Cerebellar cortex (tissue), 1 donor: ENCODE results near the gene SPATA13.

Experiments used
- DNase-seq: peaks from one replicate; pipeline ENCODE4 v3.0.0-alpha.2; 2015; ENCODE audit warnings: low spot score

The SPATA13 gene

DNA sequence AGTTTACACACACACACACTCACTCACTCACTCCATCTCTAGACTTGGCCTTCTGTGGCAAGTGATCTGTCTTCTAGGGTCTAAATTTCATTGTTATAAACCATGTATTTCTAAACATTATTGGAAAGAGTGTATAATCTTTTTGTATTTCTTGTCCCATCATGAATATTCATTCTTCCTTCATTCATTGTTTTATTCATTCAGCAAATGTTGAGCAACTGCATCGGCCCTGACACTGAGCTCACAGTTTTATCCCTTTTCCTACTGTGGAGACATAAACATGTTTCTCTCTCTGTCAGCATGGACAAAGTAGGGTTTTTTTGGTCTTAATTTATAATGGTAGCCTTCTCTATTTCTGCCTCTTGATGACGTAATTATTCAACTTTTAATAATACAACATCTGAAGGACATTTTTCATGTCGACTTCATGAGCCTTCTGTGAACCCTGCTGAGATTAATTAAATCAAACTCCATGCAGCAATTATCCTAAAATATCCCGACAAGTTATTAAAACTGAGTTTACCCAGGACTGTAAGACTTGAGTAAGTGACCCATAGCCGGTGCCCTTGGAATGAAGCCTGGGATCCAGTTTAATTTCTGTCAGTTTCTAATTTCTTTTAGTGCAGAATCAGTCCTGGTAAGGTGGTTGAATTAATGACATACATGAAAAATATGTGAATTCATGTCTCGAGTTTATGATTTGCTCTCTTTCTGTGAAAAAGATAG, 7.3 kb downstream of the SPATA13 start:
- DNase-seq: no peak

DNA sequence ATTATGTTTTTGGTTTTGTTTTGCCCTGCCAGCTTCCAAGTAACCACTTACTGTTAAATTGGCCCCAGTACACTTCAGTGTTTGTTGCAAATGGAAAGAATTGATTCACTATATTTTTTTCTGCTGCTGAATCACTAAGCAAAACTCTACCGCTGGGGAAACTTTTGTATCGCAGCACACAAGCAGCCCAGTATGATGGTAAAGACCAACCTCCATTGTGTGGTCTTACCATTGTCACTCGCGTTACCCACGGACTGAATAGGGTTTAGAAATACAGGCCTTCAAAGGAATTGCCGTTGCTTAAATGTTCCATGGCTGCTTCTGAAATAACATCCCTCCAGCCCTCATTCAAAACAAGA, 7.9 kb downstream of the SPATA13 start:
- no peak for DNase-seq

DNA sequence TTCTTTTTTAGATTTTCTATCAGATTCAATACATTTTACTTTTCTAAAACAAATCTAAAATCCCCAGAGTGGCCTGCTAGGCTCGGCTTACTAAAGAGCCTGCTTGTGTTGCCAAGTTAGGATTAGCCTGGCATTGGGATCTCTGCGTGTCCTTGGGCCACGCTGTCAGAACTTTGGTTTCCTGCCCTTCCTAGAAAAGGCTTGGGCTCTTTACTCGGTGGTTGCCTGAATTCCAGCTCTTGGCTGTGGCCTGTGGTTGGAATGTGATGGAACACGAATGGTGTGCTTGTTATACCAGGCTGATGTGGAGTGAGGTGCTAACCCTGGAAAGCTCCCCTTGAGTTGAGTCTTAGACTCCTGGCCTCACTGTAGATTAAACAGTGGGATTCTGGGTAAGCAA, 8.5 kb downstream of the SPATA13 start:
- DNase-seq: no peak

DNA sequence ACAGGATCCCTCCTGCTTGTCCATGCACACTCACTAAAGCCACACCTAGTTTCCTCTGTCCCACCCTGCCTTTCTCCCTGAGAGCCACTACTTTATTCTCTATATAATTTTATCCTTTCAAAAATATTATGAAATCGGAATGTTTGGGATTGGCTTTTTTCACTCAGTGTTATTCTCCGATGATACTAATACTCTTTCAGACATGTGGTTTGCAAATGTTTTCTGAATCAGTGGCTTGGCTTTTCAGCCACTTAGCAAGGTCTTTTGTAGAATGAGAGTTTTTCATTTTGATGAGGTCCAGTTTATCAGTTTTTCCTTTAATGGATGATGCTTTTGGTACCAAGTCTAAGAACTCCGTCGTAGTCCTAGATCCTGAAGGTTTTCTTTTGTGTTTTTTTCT, 11.6 kb downstream of the SPATA13 start:
- no peak for DNase-seq

DNA sequence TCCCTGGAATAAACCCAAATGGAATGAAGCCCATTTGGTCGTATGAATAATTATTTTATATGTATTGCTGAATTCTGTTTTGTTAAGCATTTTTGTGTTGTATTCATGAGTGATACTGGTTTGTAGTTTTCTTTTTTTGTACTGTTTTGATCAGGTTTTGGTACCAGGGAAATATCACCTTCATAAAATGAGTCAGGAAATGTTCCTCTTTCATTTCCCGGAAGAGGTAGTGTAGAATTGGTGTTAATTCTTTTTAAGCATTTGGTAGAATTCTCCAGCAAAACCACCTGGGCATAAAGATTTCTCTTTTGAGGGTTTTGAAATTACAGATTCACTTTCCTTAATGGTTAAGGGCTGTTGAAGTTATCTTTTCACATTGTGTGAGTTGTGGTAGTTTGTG, 13.3 kb downstream of the SPATA13 start:
- DNase-seq: no peak

DNA sequence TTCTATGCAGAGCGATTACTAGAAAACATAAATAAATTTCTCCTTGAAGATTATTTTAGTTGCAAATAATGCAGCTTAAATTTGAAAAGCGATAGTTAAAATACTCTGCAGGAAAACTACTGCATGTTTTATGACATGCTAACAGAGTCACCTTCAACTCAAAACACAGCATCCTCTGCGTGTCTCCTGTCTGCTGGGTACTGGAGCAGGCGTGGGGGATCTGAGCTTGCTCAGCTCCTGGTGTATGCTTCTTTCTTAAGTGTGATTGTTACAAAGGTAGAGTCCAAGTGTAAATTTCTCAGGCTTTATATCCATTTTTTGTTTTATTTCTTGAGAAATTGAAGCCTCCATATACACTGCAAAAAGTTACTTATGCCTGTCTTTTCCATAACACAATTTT, 15.3 kb downstream of the SPATA13 start:
- no peak for DNase-seq

DNA sequence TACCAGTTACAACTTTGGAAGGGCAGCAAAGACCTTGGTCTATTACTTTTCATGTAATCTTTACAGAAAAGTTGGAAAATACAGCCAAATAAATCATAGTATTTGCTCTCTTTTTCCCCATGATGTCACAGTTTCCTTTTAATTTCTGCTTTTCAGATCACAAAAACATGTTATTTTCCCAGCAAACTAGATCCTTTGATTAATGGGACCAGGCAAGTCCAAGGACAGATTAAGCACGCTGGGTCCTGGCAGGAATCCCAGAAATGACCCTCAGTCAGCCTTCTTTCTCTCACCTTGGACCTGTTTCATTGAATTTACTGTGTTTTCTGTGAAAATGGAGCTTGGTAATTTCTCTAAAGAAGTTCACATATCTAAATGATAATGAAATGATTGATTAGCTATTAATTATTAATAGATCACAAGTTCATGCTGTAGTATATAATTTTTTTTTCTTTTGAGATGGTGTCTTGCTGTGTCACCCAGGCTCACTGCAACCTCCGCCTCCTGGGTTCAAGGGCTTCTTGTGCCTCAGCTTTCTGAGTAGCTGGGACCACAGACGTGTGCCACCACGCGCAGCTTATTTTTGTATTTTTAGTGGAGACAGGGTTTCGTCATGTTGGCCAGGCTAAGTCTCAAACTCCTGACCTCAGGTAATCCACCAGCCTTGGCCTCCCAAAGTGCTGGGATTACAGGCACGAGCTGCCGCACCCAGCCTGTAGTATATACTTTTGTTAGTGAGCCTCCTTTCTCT, 16.0 kb downstream of the SPATA13 start:
- peak; percentile 42 for DNase-seq

DNA sequence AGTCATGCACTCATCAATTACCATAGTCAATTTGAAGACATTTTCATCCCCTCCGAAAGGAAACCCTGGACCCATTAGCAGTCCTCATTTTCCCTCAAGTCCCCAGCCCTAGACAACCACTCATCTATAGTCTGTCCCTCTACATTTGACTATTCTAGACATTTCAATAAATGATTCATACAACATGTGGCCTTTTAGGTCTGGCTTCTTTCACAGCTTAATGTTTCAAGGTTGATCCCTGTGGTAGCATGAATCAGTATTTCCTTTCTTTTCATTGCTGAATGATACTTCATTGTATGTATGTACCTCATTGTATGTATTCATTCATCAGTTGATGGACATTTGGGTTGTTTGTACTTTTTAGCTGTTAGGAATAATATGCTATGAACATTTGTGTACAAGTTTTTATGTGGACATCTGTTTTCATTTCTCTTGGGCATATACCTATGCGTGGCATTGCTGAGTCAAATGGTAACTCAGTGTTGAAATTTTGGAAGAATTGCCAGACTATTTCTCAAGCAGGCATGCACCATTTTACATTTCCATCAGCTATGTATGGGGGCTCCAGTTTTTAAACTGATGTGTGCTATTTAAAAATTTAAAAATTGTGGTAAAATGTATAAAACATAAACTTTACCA, 18.4 kb downstream of the SPATA13 start:
- no peak for DNase-seq

DNA sequence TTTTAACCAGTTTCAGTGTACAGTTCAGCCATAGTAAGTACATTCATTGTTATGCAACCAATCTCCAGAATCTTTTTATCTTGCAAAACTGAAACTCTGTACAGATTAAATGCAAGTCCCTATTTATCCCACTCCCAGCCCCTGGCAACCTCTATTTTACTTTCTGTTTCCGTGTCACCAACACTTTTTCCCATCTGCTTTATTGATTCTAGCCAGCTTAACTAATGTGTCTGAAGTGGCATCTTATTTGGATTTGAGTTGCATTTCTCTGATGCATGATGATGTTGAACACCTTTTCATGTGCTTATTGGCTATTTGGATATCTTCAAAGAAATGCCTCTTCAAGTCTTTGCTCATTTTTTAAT, 18.9 kb downstream of the SPATA13 start:
- no peak for DNase-seq

DNA sequence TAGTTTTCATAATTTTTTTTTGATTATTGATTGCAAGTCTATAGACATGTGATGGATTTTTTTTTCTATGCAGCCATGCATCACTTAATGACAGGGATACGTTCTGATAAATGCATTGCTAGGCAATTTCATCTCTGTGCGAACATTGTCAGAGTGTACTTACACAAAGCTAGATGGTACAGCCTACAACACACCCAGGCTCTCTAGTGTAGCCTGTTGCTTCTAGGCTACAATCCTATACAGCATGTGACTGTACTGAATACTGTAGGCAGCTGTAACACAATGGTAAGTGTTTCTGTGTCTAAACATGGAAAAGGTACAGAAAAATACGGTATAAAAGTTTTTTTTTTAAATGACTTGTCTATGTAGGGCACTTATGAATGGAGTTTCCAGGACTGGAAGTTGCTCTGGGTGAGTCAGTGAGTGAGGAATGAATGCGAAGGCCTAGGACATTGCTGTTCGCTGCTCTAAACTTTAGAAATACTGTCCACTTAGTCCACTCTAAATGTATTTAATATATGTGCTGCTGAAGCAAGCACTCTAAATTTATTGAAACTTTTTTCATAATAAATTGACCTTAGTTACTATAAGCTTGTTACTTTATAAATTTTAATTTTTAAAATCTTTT, 20.3 kb downstream of the SPATA13 start:
- no peak for DNase-seq

DNA sequence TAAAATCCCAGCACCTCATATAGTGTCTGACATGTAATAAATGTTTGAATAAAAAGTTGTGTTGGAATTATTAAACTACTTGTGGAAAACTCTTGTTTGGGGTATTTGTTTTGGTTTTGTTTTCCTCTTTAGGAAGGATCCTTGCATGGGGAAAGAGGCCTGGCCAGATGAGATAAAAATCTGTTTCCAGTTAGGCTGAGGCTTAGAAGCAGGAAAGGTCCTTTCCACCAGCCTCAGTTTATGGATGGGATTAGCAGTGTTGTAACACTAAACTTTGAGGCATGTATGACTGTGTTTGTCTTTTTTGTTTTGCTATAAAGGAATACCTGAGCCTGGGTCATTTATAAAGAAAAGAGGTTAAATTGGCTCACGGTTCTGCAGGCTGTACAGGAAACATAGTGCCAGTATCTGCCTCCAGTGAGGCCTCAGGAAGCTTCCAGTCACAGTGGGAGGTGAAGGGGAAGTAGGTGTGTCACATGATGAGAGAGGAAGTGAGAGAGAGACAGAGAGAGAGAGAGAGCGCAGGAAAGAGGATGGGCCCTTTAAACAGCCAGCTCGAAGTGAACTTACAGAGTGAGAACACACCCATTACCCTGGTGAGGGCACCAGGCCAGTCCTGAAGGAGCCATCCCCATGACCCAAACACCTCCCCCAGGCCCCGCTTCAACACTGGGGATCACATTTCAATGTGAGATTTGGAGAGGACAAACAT, 21.6 kb downstream of the SPATA13 start:
- DNase-seq: no peak

DNA sequence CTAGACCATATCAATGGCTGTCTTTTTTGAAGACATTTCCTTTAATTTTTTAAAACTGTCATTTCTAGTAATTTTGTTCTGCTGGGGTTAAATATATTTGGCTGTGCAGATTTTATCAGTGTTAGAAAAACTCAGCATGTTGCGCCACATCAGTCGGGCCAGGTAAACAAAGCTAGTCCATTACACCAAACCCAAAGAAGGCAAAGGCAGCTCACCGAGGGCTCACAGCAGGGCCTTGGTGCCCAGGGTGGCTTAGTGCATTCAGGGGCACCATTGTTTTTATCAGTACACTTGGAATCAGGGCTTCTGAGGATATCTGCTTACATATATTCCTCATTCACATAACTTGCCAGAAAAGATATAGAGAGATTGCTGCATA, 22.2 kb downstream of the SPATA13 start:
- no peak for DNase-seq

DNA sequence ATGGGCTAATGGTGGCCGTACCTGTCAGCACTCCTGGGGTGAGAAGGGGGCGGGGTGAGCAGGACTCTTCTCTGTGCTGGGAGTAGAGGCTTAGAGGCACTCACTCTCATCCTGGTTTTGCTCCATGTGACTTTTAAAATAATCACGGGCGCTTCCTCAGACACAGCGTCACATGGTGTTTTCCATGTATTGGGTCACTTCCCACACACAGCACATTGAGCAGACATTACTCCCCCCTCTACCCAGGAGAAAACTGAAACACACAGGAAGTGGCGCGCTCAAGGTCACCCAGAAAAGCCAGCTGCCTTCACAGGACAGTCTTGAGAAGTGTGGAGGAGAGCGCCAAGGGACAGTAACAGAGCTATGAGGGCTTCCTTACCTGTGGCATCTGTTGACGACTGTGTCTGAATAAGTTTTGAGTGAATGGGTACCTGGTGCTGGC, 23.2 kb downstream of the SPATA13 start:
- DNase-seq: no peak

DNA sequence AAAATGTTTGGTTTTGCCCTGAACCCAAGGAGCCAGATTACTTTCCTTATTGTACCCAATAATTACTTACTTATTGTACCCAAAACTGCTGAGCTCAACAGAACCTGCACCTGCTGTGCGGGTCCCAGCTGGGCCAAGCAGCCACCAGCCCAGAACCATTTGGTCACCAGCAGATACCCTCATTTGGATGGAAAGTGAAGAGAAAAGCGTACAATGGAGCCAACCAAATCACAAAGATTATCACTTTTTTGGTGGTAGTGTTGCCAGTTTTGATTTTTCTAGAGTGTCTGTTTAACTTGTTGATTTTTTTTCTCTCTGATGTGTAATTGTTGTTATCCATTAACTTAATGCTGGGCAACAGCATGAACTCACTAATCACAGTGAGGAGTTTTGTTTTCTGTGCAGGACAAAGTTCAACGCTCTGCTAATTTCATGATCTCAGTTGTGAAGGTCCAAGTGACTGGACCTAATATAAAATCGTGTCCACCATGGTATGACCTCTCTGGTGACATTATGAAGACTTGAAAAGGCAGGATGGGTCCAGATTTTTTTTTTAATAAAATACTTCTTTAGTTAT, 23.8 kb downstream of the SPATA13 start:
- DNase-seq: no peak

DNA sequence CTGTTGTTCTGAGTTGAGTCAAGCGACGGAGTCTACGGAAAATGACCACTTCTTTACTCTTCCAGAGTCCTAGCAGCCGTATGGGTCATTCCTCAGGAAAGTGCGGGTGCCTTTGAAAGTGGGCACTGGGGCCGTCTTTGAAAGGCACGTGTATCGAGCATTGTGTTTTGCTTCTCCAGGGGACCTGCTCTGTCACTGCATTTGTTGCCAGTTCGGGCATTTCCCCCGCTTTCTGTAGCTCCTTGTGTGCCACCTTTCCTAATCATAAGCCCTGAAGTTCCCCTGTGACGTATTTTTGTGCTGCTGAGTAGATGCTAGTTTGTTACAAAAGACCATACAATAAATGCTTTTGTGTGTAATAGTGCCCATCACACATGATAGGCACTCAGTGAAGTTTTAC, 24.4 kb downstream of the SPATA13 start:
- DNase-seq: no peak

DNA sequence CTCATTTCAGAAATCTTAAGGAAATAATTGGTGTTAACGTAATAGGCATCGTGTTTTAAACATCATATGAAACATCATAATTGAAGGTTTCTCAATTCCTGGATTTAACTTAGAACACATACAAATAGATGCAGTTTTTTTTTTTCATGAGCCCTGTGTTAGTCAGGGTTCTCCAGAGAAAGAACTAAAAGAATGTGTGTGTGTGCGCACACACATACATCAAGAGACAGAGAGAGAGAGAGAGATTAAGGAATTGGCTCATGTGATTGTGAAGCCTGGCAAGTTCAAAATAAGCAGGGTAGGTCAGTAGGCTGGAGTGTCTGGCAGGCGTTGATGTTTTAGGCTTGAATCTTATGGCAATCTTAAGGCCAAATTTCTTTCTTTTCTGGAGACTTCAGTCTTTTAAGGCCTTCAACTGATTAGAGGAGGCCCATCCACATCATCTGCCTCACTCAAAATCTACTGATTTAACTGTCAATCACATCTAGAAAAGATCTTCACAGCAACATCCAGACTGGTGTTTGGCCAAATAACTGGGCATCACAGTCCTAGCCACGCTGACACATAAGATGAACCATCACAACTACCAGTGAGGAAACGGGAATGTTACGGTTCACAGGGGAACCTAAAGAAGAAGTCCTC, 25.2 kb downstream of the SPATA13 start:
- no peak for DNase-seq

DNA sequence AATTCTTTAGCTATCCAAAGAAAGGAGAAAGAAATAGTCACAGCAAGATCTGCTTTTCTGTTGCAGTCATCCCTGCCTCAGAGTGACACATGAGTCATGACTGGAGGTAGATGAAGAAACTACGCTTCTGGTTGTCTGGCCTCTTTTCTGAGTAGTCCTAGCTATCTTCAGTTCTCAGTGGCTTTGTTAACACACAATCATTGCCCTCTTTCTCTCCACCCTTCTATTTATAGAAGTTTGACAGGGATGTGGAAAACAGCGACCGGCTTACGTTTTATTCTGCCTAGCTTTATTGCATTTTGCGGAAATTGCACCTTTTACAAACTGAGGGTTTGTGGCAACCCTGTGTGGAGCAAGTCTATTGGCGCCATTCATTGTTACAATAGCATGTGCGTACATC, 26.7 kb downstream of the SPATA13 start:
- DNase-seq: no peak

DNA sequence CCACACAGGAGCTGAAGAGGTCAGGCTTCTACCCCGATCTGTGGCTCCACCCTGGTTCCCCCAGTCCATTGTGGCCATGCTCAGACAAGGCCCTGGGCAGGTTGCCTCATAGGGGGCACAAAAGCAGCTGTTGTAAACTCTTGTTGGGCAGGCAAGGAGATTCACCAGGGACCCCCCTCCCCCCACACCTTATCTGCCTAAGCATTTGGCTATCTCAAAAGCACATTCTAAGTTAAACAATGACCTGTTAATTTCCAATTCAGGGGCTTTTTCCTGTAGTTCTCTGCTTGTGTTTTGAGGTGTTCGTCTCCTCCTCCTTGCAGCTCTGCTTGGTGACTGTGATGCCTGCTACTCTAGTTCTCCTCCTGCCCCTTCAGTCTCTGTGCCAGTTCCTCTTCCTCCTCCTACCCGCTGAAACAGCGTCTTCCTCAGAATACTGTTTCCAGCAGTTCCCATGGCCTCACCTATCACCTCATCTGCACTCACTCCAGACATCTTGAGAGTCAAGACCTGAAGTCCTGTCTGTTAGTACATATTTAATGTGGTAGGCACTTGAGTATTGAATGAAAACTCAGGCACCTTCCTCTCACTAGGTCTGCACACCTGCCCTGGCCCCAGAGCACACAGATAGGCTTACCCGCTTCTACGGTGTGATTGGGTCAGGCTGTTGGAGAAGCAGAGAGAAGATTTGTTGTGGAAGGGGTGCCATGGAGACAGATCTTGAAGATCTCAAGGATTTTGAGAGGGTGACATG, 31.7 kb downstream of the SPATA13 start:
- DNase-seq: no peak

DNA sequence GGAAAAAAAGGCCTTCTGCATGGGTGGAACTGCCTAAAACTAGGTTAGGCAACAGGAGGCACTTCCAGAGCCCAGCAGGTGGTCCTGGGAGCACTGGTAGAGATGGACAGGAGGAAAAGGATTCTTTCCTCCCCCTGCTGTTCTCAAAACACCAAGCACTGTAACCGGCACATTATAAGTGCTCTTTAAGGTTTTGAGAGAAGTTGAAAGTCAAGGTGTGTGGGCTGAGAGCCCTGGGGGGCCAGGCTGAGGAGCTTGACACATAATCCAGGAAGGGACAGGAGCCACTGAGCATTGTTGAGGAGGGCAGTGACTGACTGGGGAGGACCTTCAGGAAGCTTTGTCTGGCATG, 32.3 kb downstream of the SPATA13 start:
- DNase-seq: no peak

DNA sequence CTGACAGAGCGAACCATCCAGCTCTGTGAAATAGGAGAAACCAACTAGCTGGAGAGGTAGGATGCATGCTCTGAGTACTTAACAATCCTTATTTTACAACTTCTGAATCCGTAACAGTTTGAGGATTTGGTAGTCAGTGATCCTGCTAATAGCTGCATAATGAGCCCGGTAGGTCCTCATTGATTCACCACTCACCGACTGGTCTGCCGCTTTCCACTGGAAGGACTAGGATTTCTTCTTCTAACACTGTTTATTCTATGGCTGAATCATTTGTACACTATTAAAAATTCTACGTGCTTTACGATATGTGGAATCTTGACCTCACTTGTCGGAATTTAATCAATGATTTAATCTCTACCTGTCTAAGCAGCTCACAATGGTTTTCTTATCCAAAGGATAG, 33.9 kb downstream of the SPATA13 start:
- DNase-seq: no peak

DNA sequence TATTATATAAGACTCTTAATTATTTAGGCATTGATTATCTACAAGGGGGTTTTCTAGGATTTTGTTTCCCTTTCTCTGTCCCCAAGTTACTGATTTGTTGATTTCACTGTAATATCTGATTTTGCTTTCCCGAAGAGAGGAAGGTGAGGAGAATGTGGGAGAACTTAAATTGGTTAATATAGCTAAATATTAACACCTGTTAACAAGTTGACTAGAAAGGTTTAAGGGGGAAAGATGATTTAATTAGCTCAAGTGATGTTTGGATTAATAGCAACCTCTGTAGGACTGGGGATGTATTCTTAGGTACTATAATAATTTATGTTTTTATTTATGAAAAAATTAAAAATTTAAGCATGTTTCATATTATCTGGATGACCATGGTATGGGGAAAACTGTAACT, 35.1 kb downstream of the SPATA13 start:
- no peak for DNase-seq
